Measurements from ENCODE around the gene GLUD1.
"Not testable (repeated sequence)": the region's sequence is repeated elsewhere in the genome, so short reads cannot be mapped to it uniquely, and the experiment has no call there.

GLUD1 gene

DNA sequence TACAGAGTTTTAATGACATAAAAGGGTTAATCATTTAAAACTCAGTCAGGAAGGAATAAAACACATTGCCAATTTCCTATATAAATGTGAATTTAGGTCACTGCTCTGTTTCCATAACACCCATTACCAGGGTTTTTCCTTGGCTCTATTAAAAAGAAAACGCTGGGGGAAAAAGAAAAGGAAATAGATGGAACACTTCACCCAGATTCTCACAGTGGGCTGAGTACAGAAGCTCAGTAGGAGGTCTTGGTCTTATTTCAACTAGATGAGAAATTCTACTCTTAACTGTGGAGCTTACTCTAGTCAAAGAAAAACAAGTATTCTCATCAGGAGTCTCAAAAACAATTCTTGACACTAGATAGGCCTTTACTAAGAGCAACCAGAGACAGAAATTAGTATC, 36.5 kb downstream of the GLUD1 start:
- peaks cover 60% of the 10 kb centered on the region for H3K36me3 Mint-ChIP-seq (ENCODE audit: insufficient read depth)
- DNase-seq (ENCODE audit: low spot score in 2 of 2) = no peak
- H3K9me3 Mint-ChIP-seq = no peaks in the 10 kb centered on the region
- H3K4me1 Mint-ChIP-seq = no peaks in the 10 kb centered on the region
- no peak overlapping the region for H3K27ac Mint-ChIP-seq (ENCODE audit: low read depth)
- H3K27me3 Mint-ChIP-seq = no peaks in the 10 kb centered on the region
- no peak overlapping the region for H3K4me3 Mint-ChIP-seq
- no peak for ATAC-seq (replicated peaks; ENCODE audit: extremely low read depth, poor library complexity, severe bottlenecking)

DNA sequence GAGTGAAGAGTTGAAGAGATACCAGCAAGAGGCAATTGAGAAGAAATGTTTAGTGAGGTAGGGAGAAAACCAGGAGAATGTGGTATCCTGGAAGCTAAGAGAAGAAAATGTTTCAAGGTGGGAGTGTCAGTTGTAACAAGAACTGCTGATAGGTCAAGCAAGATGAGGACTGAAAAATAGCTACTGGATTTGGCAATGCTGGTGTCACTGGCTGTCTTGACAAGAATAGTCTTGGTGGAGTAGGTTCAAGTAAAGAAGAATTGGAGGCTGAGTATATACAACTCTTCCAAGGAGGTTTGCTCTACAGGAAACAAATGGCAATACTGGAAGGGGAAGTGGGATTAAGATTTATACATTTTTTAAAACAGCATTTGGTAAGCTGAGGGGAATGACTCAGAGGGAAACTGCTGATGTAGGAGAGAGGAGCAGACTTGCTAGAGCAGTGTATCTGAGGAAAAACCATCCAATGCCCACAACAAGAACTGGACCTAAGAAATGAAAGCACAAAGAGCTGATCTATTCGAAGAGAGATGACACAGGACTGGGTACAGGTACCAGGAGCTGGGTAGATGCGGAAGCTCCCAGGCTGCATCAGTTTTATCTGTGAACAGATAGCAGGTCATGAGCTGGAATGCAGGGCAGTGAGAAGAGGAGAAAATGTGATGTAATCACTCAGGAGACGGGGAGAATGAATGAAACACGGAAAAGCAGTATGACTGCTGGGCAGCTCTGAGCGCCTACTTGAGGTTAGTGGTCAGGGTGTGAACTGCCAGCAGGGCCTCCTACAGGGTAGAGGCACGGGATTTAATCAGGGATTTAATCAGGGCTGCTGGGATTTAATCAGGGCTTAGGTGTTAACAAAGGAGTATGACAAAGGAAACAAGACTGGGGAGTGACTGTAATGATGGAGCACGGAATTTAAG, 40.0 kb downstream of the GLUD1 start:
- peaks cover 58% of the 10 kb centered on the region for H3K36me3 Mint-ChIP-seq (ENCODE audit: insufficient read depth)
- DNase-seq (ENCODE audit: low spot score in 2 of 2) (no peak), ATAC-seq (replicated peaks; ENCODE audit: extremely low read depth, poor library complexity, severe bottlenecking) (no peak)

DNA sequence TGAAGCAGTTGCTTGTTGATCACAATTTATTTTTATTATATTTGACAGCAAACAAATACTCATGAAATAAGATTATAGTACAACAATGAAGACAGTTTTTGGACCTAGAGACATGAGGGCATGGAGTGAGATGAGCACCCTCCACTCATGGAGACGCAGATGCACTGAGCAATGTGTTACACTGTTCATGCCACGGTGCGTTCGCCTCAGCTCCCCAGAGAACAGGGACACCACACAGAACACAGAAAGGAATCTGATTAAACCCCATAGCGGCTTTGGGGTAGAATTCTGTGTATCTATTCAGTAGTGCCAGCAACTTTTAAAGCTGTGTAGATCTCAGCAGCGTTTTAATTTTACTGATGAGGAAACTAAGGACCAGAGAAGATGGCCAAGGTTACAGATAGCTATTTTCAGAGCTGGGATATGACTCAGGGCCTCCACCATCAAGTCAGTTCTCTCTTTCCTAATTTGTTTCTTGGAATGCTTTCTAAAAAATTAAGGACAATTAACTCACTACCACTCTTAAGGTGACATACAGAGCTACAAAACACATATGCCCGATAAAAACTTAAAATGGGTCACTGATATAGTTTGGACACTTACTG, 41.0 kb downstream of the GLUD1 start:
- no peaks in the 10 kb centered on the region for H3K27me3 Mint-ChIP-seq
- no peaks in the 10 kb centered on the region for H3K9me3 Mint-ChIP-seq
- DNase-seq (ENCODE audit: low spot score in 2 of 2) = no peak
- H3K4me1 Mint-ChIP-seq = no peaks in the 10 kb centered on the region
- no peak for ATAC-seq (replicated peaks; ENCODE audit: extremely low read depth, poor library complexity, severe bottlenecking)
- peaks cover 57% of the 10 kb centered on the region for H3K36me3 Mint-ChIP-seq (ENCODE audit: insufficient read depth)
- H3K4me3 Mint-ChIP-seq = no peak overlapping the region
- H3K27ac Mint-ChIP-seq (ENCODE audit: low read depth) = no peak overlapping the region

More for the DNA sequence above, 40.0 kb downstream of the GLUD1 start:
- Mint-ChIP-seq H3K27ac (ENCODE audit: low read depth) (no peak overlapping the region), H3K4me3 (no peak overlapping the region), H3K4me1 (no peaks in the 10 kb centered on the region), H3K27me3 (no peaks in the 10 kb centered on the region), H3K9me3 (no peaks in the 10 kb centered on the region)

DNA sequence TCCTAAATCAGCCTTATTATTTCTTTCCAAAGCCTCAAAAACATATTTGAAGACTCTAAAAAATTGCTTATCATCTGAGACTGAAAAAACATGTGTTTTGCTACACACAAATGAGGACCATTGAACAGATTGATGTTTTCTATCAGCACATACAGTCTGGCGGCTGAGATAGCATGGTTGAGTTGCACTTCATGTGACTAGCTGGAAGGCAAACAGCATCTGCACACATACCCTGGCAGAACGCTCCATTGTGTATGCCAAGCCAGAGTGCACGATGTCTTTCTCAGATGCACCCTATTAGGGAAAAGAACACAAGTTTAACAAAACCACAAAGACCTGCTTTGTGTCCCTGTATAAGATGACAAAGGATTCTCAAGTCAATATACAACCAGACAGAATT, 41.5 kb downstream of the GLUD1 start:
- Mint-ChIP-seq H3K27ac (ENCODE audit: low read depth) (no peak overlapping the region), H3K9me3 (no peaks in the 10 kb centered on the region), H3K36me3 (ENCODE audit: insufficient read depth) (peaks cover 55% of the 10 kb centered on the region), H3K4me3 (no peak overlapping the region), H3K4me1 (no peaks in the 10 kb centered on the region), H3K27me3 (no peaks in the 10 kb centered on the region)
- ATAC-seq (replicated peaks; ENCODE audit: extremely low read depth, poor library complexity, severe bottlenecking) = no peak
- no peak for DNase-seq (ENCODE audit: low spot score in 2 of 2)

DNA sequence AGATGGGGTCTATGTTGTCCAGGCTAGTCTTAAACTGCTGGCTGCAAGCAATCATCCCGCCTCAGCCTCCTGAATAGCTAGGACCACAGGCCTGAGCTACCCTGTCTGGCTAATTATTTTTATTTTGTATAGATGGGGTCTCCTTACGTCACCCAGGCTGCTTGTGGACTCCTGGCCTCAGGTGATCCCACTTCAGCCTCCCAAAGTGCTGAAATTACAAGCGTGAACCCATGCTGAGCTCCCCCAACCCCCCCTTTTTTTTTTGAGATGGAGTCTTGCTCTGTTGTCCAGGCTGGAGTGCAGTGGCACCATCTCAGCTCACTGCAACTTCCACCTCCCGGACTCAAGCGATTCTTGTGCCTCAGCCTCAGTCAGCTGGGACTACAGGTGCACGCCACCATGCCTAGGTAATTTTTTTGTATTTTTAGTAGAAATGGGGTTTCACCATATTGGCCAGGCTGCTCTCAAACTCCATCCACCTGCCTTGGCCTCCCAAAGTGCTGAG, 49.2 kb downstream of the GLUD1 start:
- H3K27me3 Mint-ChIP-seq = no peaks in the 10 kb centered on the region
- ATAC-seq (replicated peaks; ENCODE audit: extremely low read depth, poor library complexity, severe bottlenecking) = no peak
- peaks cover 29% of the 10 kb centered on the region for H3K36me3 Mint-ChIP-seq (ENCODE audit: insufficient read depth)

DNA sequence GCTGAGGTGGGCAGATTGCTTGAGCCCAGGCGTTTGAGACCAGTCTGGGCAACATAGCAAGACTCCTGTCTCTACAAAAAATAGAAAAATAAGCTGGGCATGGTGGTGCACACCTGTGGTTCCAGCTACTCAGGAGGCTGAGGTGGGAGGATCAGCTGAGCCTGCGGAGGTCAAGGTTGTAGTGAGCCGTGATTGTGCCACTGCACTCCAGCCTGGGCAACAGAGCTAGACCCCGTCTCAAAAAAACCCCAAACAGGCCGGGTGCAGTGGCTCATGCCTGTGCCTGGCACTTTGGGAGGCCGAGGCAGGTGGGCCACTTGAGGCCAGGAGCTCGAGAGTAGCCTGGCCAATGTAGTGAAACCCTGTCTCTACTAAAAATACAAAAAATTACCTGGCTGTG, 51.1 kb downstream of the GLUD1 start:
- not testable (repeated sequence) for H3K27me3 Mint-ChIP-seq; H3K27ac Mint-ChIP-seq (ENCODE audit: low read depth); H3K9me3 Mint-ChIP-seq; H3K4me1 Mint-ChIP-seq; H3K4me3 Mint-ChIP-seq; ATAC-seq (replicated peaks; ENCODE audit: extremely low read depth, poor library complexity, severe bottlenecking); DNase-seq (ENCODE audit: low spot score in 2 of 2)
- peaks cover 16% of the 10 kb centered on the region for H3K36me3 Mint-ChIP-seq (ENCODE audit: insufficient read depth)

More for the DNA sequence above, 49.2 kb downstream of the GLUD1 start:
- Mint-ChIP-seq H3K9me3 (no peaks in the 10 kb centered on the region), H3K27ac (ENCODE audit: low read depth) (no peak overlapping the region), H3K4me1 (no peaks in the 10 kb centered on the region), H3K4me3 (no peak overlapping the region)
- DNase-seq (ENCODE audit: low spot score in 2 of 2) = no peak

DNA sequence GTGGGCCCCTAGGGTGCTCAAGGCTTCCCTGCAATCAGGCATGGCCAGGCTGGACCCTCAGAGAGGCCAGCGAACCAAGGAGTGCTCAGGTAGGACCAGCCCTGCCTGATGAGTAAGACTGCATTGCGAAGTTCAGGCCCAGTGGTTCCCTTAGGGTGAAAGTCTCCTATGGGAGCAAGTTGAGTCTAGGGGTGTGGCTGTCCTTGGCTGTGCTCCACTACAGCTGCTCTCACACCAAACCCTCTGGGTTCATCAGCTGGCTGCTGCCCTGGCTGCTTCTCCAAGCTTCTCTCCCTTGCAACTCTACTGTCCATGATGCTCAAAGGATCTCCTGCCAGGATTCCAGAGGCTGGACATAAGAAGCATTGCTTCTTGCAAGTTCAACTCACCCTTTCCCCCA, 55.9 kb downstream of the GLUD1 start:
- Mint-ChIP-seq H3K4me1 (no peaks in the 10 kb centered on the region), H3K36me3 (ENCODE audit: insufficient read depth) (no peaks in the 10 kb centered on the region), H3K27ac (ENCODE audit: low read depth) (no peak overlapping the region), H3K27me3 (no peaks in the 10 kb centered on the region), H3K4me3 (no peak overlapping the region), H3K9me3 (no peaks in the 10 kb centered on the region)
- ATAC-seq (replicated peaks; ENCODE audit: extremely low read depth, poor library complexity, severe bottlenecking) (no peak), DNase-seq (ENCODE audit: low spot score in 2 of 2) (no peak)

DNA sequence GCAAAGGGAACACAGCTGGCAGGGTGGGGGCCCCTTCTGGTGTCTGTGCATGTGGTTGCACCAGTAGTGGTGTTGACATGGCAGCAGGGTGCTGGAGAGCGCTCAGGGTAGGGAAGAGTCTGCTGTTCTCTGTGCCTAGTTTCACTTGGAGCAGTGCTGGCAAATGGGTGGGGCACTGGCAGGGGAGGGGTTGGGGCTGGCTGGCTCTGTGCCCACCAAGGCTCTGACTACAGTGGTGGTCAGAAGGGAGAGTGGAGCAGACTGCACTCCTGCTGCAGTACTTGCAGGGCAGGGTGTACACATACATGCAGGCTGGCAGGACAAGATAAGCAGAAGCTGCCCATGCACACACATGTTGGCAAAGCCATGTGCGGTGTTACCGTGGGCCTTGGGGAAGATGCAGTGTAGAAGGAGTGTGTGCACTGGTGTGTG, 56.3 kb downstream of the GLUD1 start:
- H3K4me1 Mint-ChIP-seq = no peaks in the 10 kb centered on the region
- no peak overlapping the region for H3K27ac Mint-ChIP-seq (ENCODE audit: low read depth)
- no peak overlapping the region for H3K4me3 Mint-ChIP-seq
- H3K9me3 Mint-ChIP-seq = no peaks in the 10 kb centered on the region
- DNase-seq (ENCODE audit: low spot score in 2 of 2) (no peak), ATAC-seq (replicated peaks; ENCODE audit: extremely low read depth, poor library complexity, severe bottlenecking) (no peak)
- H3K27me3 Mint-ChIP-seq = no peaks in the 10 kb centered on the region
- H3K36me3 Mint-ChIP-seq (ENCODE audit: insufficient read depth) = no peaks in the 10 kb centered on the region

DNA sequence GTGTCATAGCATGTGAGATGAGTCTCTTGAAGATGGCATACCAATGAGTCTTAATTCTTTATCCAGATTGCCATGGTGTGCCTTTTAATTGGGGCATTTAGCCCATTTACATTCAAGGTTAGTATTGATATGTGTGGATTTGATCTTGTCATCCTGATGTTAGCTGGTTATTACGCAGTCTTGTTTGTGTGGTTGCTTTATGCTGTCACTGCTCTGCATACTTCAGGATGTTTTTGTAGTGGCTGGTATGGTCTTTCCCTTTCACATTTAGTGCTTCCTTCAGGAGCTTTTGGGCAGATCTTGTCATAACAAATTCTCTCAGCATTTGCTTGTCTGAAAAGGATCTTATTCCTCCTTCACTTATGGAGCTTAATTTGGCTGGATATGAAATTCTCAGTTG, 58.0 kb downstream of the GLUD1 start:
- no peaks in the 10 kb centered on the region for H3K36me3 Mint-ChIP-seq (ENCODE audit: insufficient read depth)
- no peaks in the 10 kb centered on the region for H3K27me3 Mint-ChIP-seq
- ATAC-seq (replicated peaks; ENCODE audit: extremely low read depth, poor library complexity, severe bottlenecking) = no peak
- no peaks in the 10 kb centered on the region for H3K9me3 Mint-ChIP-seq
- H3K27ac Mint-ChIP-seq (ENCODE audit: low read depth) = no peak overlapping the region
- no peak overlapping the region for H3K4me3 Mint-ChIP-seq
- DNase-seq (ENCODE audit: low spot score in 2 of 2) = no peak
- H3K4me1 Mint-ChIP-seq = no peaks in the 10 kb centered on the region

DNA sequence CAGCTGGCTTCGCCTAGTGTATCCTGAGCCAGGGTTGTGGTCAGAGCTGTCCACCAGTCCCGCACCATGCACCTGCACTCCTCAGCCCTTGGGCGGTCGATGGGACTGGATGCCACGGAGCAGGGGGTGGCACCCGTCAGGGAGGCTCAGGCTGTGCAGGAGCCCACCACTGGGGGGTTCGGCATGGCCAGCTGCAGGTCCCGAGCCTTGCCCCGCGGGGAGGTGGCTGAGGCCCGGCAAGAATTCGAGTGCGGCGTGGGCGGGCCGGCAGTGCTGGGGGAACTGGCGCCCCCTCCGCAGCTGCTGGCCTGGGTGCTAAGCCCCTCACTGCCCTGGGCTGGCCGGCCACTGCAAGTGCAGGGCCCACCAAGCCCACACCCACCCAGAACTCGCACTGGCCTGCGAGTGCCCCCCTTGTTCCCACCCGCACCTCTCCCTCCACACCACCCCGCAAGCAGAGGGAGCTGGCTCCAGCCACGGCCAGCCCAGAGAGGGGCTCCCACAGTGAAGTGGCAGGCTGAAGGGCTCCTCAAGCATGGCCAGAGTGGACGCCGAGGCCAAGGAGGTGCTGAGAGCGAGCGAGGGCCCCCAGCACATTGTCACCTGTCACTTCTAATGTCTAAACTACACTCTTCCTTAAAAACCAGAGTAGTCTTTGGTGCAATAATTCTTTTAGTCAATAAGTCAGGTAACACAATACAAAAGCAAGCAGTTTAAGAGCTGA, 63.6 kb downstream of the GLUD1 start:
- no peak for ATAC-seq (replicated peaks; ENCODE audit: extremely low read depth, poor library complexity, severe bottlenecking)

DNA sequence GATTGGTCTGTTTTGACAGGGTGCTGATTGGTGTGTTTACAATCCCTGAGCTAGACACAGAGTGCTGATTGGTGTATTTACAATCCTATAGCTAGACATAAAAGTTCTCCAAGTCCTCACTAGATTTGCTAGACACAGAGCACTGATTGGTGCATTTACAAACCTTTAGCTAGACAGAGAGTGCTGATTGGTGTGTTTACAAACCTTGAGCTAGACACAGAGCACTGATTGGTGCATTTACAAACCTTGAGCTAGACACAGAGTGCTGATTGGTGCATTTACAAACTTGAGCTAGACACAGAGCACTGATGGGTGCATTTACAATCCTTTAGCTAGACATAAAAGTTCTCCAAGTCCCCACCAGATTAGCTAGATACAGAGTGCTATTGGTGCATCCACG, 64.2 kb downstream of the GLUD1 start:
- DNase-seq (ENCODE audit: low spot score in 2 of 2); H3K4me3 Mint-ChIP-seq; ATAC-seq (replicated peaks; ENCODE audit: extremely low read depth, poor library complexity, severe bottlenecking); H3K27me3 Mint-ChIP-seq; H3K4me1 Mint-ChIP-seq; H3K36me3 Mint-ChIP-seq (ENCODE audit: insufficient read depth); H3K27ac Mint-ChIP-seq (ENCODE audit: low read depth); H3K9me3 Mint-ChIP-seq: not testable (repeated sequence)

More for the DNA sequence above, 63.6 kb downstream of the GLUD1 start:
- no peak for DNase-seq (ENCODE audit: low spot score in 2 of 2)
- no peaks in the 10 kb centered on the region for H3K36me3 Mint-ChIP-seq (ENCODE audit: insufficient read depth)
- no peaks in the 10 kb centered on the region for H3K4me1 Mint-ChIP-seq
- H3K4me3 Mint-ChIP-seq = no peak overlapping the region
- H3K27ac Mint-ChIP-seq (ENCODE audit: low read depth) = no peak overlapping the region
- no peaks in the 10 kb centered on the region for H3K9me3 Mint-ChIP-seq
- H3K27me3 Mint-ChIP-seq = no peaks in the 10 kb centered on the region

DNA sequence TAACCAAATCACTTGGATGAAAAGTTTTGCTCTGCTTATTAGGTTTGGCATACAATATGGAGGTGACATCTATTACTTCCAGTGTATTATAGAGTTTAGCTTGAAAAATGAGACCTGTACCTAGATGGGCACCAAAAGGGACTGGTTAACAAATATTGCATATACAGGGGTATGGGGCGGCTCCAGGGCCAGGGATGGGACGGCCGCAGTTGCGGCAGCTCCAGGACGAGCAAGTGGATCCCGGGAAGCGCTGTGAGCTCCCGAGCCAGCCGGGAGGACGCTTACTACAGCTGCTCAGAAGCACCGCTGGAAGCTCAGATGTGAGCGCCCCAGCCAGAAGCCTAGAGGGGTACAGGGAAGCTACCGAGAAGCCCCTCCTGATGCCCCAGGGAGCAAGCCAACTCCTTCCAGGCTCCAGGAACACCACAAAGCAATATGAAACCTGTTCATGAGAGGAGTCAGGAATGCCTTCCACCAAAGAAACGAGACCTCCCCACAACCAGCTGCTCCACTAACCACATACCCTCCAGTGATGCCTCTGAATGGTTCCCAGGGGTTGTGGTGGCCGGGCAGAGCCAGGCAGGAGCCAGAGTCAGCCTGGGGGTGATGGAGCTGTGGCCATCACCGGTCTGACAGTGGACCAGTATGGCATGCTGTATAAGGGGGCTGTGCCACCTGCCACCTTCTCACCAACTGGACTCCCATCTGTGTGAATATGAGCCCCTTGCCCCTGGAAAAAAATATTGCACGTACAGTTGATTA, 67.7 kb downstream of the GLUD1 start:
- not testable (repeated sequence) for H3K4me3 Mint-ChIP-seq; DNase-seq (ENCODE audit: low spot score in 2 of 2); H3K36me3 Mint-ChIP-seq (ENCODE audit: insufficient read depth); H3K27ac Mint-ChIP-seq (ENCODE audit: low read depth); H3K27me3 Mint-ChIP-seq; H3K4me1 Mint-ChIP-seq; ATAC-seq (replicated peaks; ENCODE audit: extremely low read depth, poor library complexity, severe bottlenecking); H3K9me3 Mint-ChIP-seq

All from central memory CD8-positive, alpha-beta T cell (primary cell).